OCI-LY1 (cell line): ENCODE results near the gene PPP4C.

Source experiments
- EZH2 ChIP-seq: fragments of 200-600 bp; sonication (generic), shearing (Covaris generic); IDR thresholded peaks from 2 replicates; pipeline ENCODE4 v1.8.0; 2017; ENCODE audit warnings: borderline replicate concordance, mixed run types, mild to moderate bottlenecking, antibody characterized with exemption, low read length, moderate library complexity, mixed read lengths
- TF ChIP-seq, protein P1 (sequence below): fragments of 200-600 bp; sonication (generic), shearing (Covaris generic); IDR thresholded peaks from 2 replicates; pipeline ENCODE4 v1.5.1; 2017; ENCODE audit warnings: mild to moderate bottlenecking, antibody characterized with exemption, low read length, moderate library complexity, mixed read lengths

DNA sequence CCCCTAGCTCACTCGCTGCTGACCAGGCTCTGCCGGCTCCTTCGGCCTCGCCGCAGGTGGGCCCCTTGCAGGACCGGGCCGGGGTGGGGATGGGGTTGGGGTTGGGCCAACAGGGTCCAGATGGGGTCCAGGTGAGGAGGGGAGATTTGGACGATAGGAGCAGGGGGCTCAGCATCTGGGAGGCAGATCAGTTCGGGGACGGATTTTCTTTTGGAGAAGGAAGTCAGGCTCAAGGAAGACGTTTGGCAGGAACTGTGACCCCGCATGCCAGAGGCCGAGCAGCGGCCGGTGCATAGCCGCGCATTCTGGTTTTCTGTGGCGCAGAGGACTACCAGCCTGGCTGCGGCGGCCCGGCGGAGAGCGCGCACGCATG lies 11.1 kb upstream of the PPP4C start:
- TF ChIP-seq, protein P1, sequence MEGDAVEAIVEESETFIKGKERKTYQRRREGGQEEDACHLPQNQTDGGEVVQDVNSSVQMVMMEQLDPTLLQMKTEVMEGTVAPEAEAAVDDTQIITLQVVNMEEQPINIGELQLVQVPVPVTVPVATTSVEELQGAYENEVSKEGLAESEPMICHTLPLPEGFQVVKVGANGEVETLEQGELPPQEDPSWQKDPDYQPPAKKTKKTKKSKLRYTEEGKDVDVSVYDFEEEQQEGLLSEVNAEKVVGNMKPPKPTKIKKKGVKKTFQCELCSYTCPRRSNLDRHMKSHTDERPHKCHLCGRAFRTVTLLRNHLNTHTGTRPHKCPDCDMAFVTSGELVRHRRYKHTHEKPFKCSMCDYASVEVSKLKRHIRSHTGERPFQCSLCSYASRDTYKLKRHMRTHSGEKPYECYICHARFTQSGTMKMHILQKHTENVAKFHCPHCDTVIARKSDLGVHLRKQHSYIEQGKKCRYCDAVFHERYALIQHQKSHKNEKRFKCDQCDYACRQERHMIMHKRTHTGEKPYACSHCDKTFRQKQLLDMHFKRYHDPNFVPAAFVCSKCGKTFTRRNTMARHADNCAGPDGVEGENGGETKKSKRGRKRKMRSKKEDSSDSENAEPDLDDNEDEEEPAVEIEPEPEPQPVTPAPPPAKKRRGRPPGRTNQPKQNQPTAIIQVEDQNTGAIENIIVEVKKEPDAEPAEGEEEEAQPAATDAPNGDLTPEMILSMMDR: no peak
- no peak for TF ChIP-seq EZH2
